K562 (cell line): ENCODE results near the gene DNAJC15. TPM values are rescaled to one million over a fixed set of nuclear protein-coding genes. Genes with fewer than 3 reads are reported as not detected.

Experiments used
- ATAC-seq: fragments of 200-7000 bp; cut with Tn5 transposase; 3 replicates; pipeline ENCODE4 v1.9.1; 2020; ENCODE audit warnings: moderate library complexity
- BruUV-seq: library from RNA; stranded (reverse); fragments of 400-500 nt; replicated peaks from 2 replicates; lab custom pipeline; 2021; lab: Mats Ljungman, UMichigan
- CTCF ChIA-PET: fragments of 300-600 bp; formaldehyde crosslinking; extraction: SDS; loops from one replicate; lab custom pipeline; 2021; ENCODE audit warnings: low intra/inter-chr PET ratio; lab: Yijun Ruan, JAX
- POLR2A ChIA-PET: fragments of 300-600, 350-650 bp; sonication (Branson Sonifier 250); formaldehyde crosslinking; extraction: SDS; loops from one replicate; lab custom pipeline; 2021; ENCODE audit warnings: antibody characterized with exemption, inconsistent platforms; lab: Yijun Ruan, JAX
- DNase-seq, 4 experiments: peaks; one replicate each; pipeline versions ENCODE4 v3.0.0 to v3.0.0-alpha.2; 2011 to 2018; ENCODE audit warnings: low spot score in 3 of 4, mixed read lengths in 3 of 4; ENCODE audit errors: extremely low read depth in 1 of 4
- FAIRE-seq: peaks from 2 replicates; lab custom pipeline; 2011; peaks lifted over from hg19 to GRCh38; lab: Jason Lieb, UNC
- H2AFZ ChIP-seq: 2 replicates; pipeline ENCODE4 v1.6.0; 2011; ENCODE audit warnings: low read depth, low read length, control low read depth, inconsistent platforms
- H3K27ac ChIP-seq: fragments of 200-600 bp; 3 replicates; pipeline ENCODE4 v1.8.0; 2011; ENCODE audit warnings: low read depth, mild to moderate bottlenecking, control low read depth, inconsistent platforms, low read length, moderate library complexity, mixed read lengths; ENCODE audit errors: extremely low read depth
- H3K27me3 ChIP-seq, 2 experiments: fragments of 300-600 bp in 1 of 2; 2 replicates in 1 of 2; 3 replicates in 1 of 2; pipeline versions ENCODE4 v1.6.0 to v1.8.0; 2011; ENCODE audit warnings: inconsistent platforms in 2 of 2, low read length in 2 of 2, mild to moderate bottlenecking in 1 of 2, mixed read lengths in 1 of 2, moderate library complexity in 1 of 2; ENCODE audit not compliant: control insufficient read depth in 2 of 2, insufficient read depth in 2 of 2
- H3K36me3 ChIP-seq: fragments of 300-600 bp; 3 replicates; pipeline ENCODE4 v1.8.0; 2011; ENCODE audit warnings: mild to moderate bottlenecking, low read length, inconsistent platforms; ENCODE audit not compliant: control insufficient read depth, insufficient read depth
- H3K4me1 ChIP-seq, 2 experiments: fragments of 200-600 bp in 1 of 2; replicated peaks in 1 of 2; 2 replicates in 1 of 2; 3 replicates in 1 of 2; pipeline versions ENCODE4 v1.5.1 to v1.8.0; 2011; ENCODE audit warnings: inconsistent platforms in 2 of 2, low read length in 2 of 2, mild to moderate bottlenecking in 1 of 2, mixed read lengths in 1 of 2, moderate library complexity in 1 of 2; ENCODE audit not compliant: control insufficient read depth in 2 of 2, insufficient read depth in 2 of 2
- H3K4me2 ChIP-seq: 2 replicates; pipeline ENCODE4 v1.6.1; 2011; ENCODE audit warnings: low read length, control low read depth, inconsistent platforms, mixed read lengths; ENCODE audit not compliant: insufficient read depth
- H3K4me3 ChIP-seq: fragments of 200-600 bp; sonication (generic), shearing (Covaris generic); 2 replicates; pipeline ENCODE4 v1.5.1; 2016; ENCODE audit warnings: control low read depth, inconsistent platforms
- H3K79me2 ChIP-seq: fragments of 200-600 bp; 3 replicates; pipeline ENCODE4 v1.8.0; 2011; ENCODE audit warnings: low read length, inconsistent platforms; ENCODE audit not compliant: control insufficient read depth, insufficient read depth
- H3K9ac ChIP-seq, 2 experiments: 2 replicates each; pipeline versions ENCODE4 v1.6.0 to v1.6.1; 2011; ENCODE audit warnings: low read depth in 2 of 2, low read length in 2 of 2, control low read depth in 1 of 2, inconsistent platforms in 1 of 2, mild to moderate bottlenecking in 1 of 2, mixed read lengths in 1 of 2; ENCODE audit not compliant: insufficient read depth in 1 of 2
- H3K9me1 ChIP-seq: one replicate; pipeline ENCODE4 v1.6.0; 2011; ENCODE audit warnings: inconsistent platforms, mild to moderate bottlenecking, low read length, moderate library complexity; ENCODE audit not compliant: control insufficient read depth, insufficient read depth
- H3K9me3 ChIP-seq: replicated peaks from 2 replicates; pipeline ENCODE4 v1.5.1; 2011; ENCODE audit warnings: low read depth, low read length, inconsistent platforms; ENCODE audit not compliant: control insufficient read depth, insufficient read depth
- H4K20me1 ChIP-seq: replicated peaks from 2 replicates; pipeline ENCODE4 v1.6.1; 2011; ENCODE audit warnings: low read length, inconsistent platforms, mixed read lengths; ENCODE audit not compliant: control insufficient read depth, insufficient read depth
- CCAR2 ChIP-seq: fragments of 200-400 bp; formaldehyde crosslinking; IDR thresholded peaks from 2 replicates; pipeline ENCODE4 v1.6.1; 2017; ENCODE audit warnings: mild to moderate bottlenecking, low read depth, low read length
- CHD1 ChIP-seq: fragments of 200-600 bp; sonication (generic); IDR thresholded peaks from one replicate; pipeline ENCODE4 v1.6.1; 2012; ENCODE audit warnings: mild to moderate bottlenecking, moderate library complexity, low read length, inconsistent platforms
- E2F3 ChIP-seq: fragments of 250-450 bp; sonication (Bioruptor Pico); IDR thresholded peaks from 2 replicates; pipeline ENCODE4 v1.4.0; 2020; ENCODE audit warnings: mild to moderate bottlenecking
- HDAC8 ChIP-seq: fragments of 450-650 bp; IDR thresholded peaks from 2 replicates; pipeline ENCODE4 v1.6.1; 2016; ENCODE audit warnings: mild to moderate bottlenecking, missing genetic modification characterization, moderate library complexity, missing compliant biosample characterization
- MCM5 ChIP-seq: fragments of 450-650 bp; IDR thresholded peaks from 2 replicates; pipeline ENCODE4 v1.6.1; 2016; ENCODE audit warnings: low read depth
- POLR2AphosphoS2 ChIP-seq: IDR thresholded peaks from 2 replicates; pipeline ENCODE4 v1.6.1; 2012; ENCODE audit warnings: low read length, improper control_type of control experiment
- STAT5B ChIP-seq: fragments of 250-450 bp; sonication (Bioruptor Pico); IDR thresholded peaks from 2 replicates; pipeline ENCODE4 v1.8.0; 2021; ENCODE audit warnings: mild to moderate bottlenecking, inconsistent platforms
- TAL1 ChIP-seq: fragments of 450-650 bp; IDR thresholded peaks from 2 replicates; pipeline ENCODE4 v1.6.1; 2016; ENCODE audit warnings: mild to moderate bottlenecking
- ZBTB11 ChIP-seq, 3 experiments: fragments of 200-800 bp in 1 of 3; fragments of 250-450 bp in 1 of 3; fragments of 450-650 bp in 1 of 3; sonication (Bioruptor Pico) in 1 of 3; sonication (Bioruptor generic) in 1 of 3; formaldehyde crosslinking in 1 of 3; IDR thresholded peaks; 2 replicates each; pipeline versions ENCODE4 v1.6.1 to v1.8.0; 2016 to 2022; ENCODE audit warnings: mild to moderate bottlenecking in 2 of 3, missing genetic modification characterization in 2 of 3, missing compliant biosample characterization in 1 of 3, moderate library complexity in 1 of 3
- ZNF583 ChIP-seq: fragments of 250-450 bp; sonication (Bioruptor Pico); IDR thresholded peaks from 2 replicates; pipeline ENCODE4 v1.4.0; 2020
- WGBS: fragments of 100-300 bp; shearing (Covaris generic); methylation state at CpG from one replicate; pipeline ENCODE4 v1.1.6; 2016; ENCODE audit warnings: low coverage, mixed read lengths; ENCODE audit not compliant: insufficient coverage; ENCODE audit errors: missing lambda C conversion rate; 5-methylcytosine and 5-hydroxymethylcytosine counted together
- in situ Hi-C: fragments of 300-500 bp; cut with MboI; formaldehyde crosslinking; loops from 4 replicates; pipeline ENCODE4 v1.15.0; 2018; ENCODE audit warnings: inconsistent platforms, mixed read lengths
- intact Hi-C: fragments of 100-400 bp; cut with micrococcal nuclease; formaldehyde crosslinking; loops from 2 replicates; pipeline ENCODE4 v1.14.2; 2022
- polyA plus RNA-seq, 8 experiments: library from polyadenylated mRNA; depleted of rRNA in 4 of 8; stranded (reverse) in 5 of 8; unstranded in 3 of 8; fragments of >200 nt; fragmentation: Nextera tagmentation in 2 of 8; fragmentation: Illumina TruSeq in 1 of 8; extraction: Ambion mirVana in 2 of 8; extraction: Trizol in 1 of 8; gene quantifications; 2 replicates each; pipeline versions ENCODE4 v1.2.1 to v1.2.3, GENCODE V29; 2011 to 2014; ENCODE audit warnings: inconsistent platforms in 1 of 8, missing spikeins in 1 of 8
- total RNA-seq, 7 experiments: library from RNA; depleted of rRNA in 6 of 7; stranded (reverse); fragments of >200 nt in 6 of 7; fragmentation: Illumina TruSeq in 2 of 7; extraction: Trizol in 2 of 7; gene quantifications; 2 replicates each; pipeline versions ENCODE4 v1.2.1 to v1.2.3, GENCODE V29; 2011 to 2021; ENCODE audit warnings: low replicate concordance in 1 of 7
- TF ChIP-seq, protein P1 (sequence below): sonication (generic); formaldehyde crosslinking; IDR thresholded peaks from 2 replicates; pipeline ENCODE4 v1.8.0; 2022; ENCODE audit warnings: mild to moderate bottlenecking, missing genetic modification reagents, borderline replicate concordance
- TF ChIP-seq, protein P2 (sequence below): sonication (generic); formaldehyde crosslinking; IDR thresholded peaks from 2 replicates; pipeline ENCODE4 v1.8.0; 2022; ENCODE audit warnings: missing genetic modification reagents, mild to moderate bottlenecking, borderline replicate concordance
- TF ChIP-seq, protein P3 (sequence below): fragments of 450-650 bp; conservative IDR thresholded peaks from 2 replicates; pipeline ENCODE4 v1.6.1; 2016; ENCODE audit warnings: missing genetic modification characterization, low read depth, mild to moderate bottlenecking, control low read depth, missing compliant biosample characterization

Gene DNAJC15
- total and polyA plus RNA-seq, 9 of the 15 experiments (the other 6 are each of a cell fraction or from before 2014, with no cell fraction given) = 0.47 to 3.8 (median 1.0) TPM

GRCh38 chr13:43135516-43135915 is 112.1 kb downstream of the DNAJC15 start:
- no peaks in the 10 kb centered on the region for H4K20me1 ChIP-seq
- no peak for TF ChIP-seq CHD1
- TF ChIP-seq POLR2AphosphoS2 = no peak
- TF ChIP-seq TAL1 = no peak
- no peak for TF ChIP-seq MCM5
- TF ChIP-seq E2F3 (CRISPR knock-in tag) = no peak
- no peak for TF ChIP-seq HDAC8 (tag)
- TF ChIP-seq, protein P1, sequence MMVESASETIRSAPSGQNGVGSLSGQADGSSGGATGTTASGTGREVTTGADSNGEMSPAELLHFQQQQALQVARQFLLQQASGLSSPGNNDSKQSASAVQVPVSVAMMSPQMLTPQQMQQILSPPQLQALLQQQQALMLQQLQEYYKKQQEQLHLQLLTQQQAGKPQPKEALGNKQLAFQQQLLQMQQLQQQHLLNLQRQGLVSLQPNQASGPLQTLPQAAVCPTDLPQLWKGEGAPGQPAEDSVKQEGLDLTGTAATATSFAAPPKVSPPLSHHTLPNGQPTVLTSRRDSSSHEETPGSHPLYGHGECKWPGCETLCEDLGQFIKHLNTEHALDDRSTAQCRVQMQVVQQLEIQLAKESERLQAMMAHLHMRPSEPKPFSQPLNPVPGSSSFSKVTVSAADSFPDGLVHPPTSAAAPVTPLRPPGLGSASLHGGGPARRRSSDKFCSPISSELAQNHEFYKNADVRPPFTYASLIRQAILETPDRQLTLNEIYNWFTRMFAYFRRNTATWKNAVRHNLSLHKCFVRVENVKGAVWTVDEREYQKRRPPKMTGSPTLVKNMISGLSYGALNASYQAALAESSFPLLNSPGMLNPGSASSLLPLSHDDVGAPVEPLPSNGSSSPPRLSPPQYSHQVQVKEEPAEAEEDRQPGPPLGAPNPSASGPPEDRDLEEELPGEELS (CRISPR knock-in tag) = no peak
- no peak for TF ChIP-seq CCAR2
- TF ChIP-seq STAT5B (CRISPR knock-in tag) = no peak
- TF ChIP-seq, protein P2, sequence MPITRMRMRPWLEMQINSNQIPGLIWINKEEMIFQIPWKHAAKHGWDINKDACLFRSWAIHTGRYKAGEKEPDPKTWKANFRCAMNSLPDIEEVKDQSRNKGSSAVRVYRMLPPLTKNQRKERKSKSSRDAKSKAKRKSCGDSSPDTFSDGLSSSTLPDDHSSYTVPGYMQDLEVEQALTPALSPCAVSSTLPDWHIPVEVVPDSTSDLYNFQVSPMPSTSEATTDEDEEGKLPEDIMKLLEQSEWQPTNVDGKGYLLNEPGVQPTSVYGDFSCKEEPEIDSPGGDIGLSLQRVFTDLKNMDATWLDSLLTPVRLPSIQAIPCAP (CRISPR knock-in tag) = no peak
- TF ChIP-seq, protein P3, sequence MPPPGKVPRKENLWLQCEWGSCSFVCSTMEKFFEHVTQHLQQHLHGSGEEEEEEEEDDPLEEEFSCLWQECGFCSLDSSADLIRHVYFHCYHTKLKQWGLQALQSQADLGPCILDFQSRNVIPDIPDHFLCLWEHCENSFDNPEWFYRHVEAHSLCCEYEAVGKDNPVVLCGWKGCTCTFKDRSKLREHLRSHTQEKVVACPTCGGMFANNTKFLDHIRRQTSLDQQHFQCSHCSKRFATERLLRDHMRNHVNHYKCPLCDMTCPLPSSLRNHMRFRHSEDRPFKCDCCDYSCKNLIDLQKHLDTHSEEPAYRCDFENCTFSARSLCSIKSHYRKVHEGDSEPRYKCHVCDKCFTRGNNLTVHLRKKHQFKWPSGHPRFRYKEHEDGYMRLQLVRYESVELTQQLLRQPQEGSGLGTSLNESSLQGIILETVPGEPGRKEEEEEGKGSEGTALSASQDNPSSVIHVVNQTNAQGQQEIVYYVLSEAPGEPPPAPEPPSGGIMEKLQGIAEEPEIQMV (tag) = no peak
- TF ChIP-seq ZNF583 (CRISPR knock-in tag) = no peak
- no peak for TF ChIP-seq ZBTB11 (CRISPR knock-in tag; IDR thresholded peaks at IDR 0.05)
- WGBS = 0% methylated on average over 5 of the region's 5 CpGs
- H3K27ac ChIP-seq = no peak overlapping the region
- H3K9ac ChIP-seq = no peak overlapping the region
- no peak for FAIRE-seq
- CTCF ChIA-PET = no interaction called here
- POLR2A ChIA-PET = no interaction called here
- H3K4me1 ChIP-seq = no peaks in the 10 kb centered on the region
- H3K4me2 ChIP-seq = no peak overlapping the region
- no peak for DNase-seq
- no peaks in the 10 kb centered on the region for H3K9me3 ChIP-seq
- intact Hi-C loops = no loop called here
- H3K9me1 ChIP-seq = no peaks in the 10 kb centered on the region
- no peaks in the 10 kb centered on the region for H3K79me2 ChIP-seq
- H3K4me3 ChIP-seq = no peak overlapping the region
- in situ Hi-C loops = no loop called here
- ATAC-seq = no peak
- H2AFZ ChIP-seq = no peak overlapping the region
- no TSS peak for BruUV-seq
- no peaks in the 10 kb centered on the region; a peak in 1 of 5 replicates for H3K27me3 ChIP-seq
- no peaks in the 10 kb centered on the region for H3K36me3 ChIP-seq
